ES-I3 (cell line): Measurements from ENCODE around the gene BMPR1A.

ENCODE experiments used
- H3K36me3 ChIP-seq: 2 replicates; pipeline ENCODE4 v1.6.1; 2013; ENCODE audit warnings: mild to moderate bottlenecking, low read length, control low read depth, moderate library complexity; ENCODE audit not compliant: insufficient read depth
- H3K4me1 ChIP-seq: 2 replicates; pipeline ENCODE4 v1.6.1; 2013; ENCODE audit warnings: mild to moderate bottlenecking, control low read depth, low read length; ENCODE audit not compliant: insufficient read depth
- H3K9ac ChIP-seq: 2 replicates; pipeline ENCODE4 v1.6.1; 2013; ENCODE audit warnings: low read depth, mild to moderate bottlenecking, low read length, moderate library complexity
- H3K9me3 ChIP-seq: 2 replicates; pipeline ENCODE4 v1.6.1; 2013; ENCODE audit warnings: mild to moderate bottlenecking, low read length, moderate library complexity; ENCODE audit not compliant: control insufficient read depth, insufficient read depth

BMPR1A gene

GRCh38 chr10:86981716-86982115 lies 225.3 kb downstream of the BMPR1A start:
- Histone ChIP-seq H3K36me3 (no peaks in the 10 kb centered on the region), H3K9me3 (no peaks in the 10 kb centered on the region), H3K4me1 (peaks cover 6% of the 10 kb centered on the region), H3K9ac (no peak overlapping the region)
